Thymus (tissue), 11 donors: Measurements from ENCODE around the gene GTF2E1. TPM values are rescaled to one million over a fixed set of nuclear protein-coding genes. Genes with fewer than 3 reads are reported as not detected.
"Not testable (repeated sequence)": the region's sequence is repeated elsewhere in the genome, so short reads cannot be mapped to it uniquely, and the experiment has no call there.

Experiments used
- DNase-seq, 9 donors: peaks; one replicate each; pipeline ENCODE4 v3.0.0-alpha.2; 2013; ENCODE audit warnings: low spot score in 9 of 9, low read depth in 6 of 9, missing footprints in 1 of 9
- H3K27ac ChIP-seq, 2 donors: one replicate each; pipeline ENCODE4 v1.5.1; 2013; ENCODE audit warnings: control low read depth in 1 of 2, low read depth in 1 of 2, low read length in 1 of 2, mild to moderate bottlenecking in 1 of 2, moderate library complexity in 1 of 2
- H3K27me3 ChIP-seq, 2 donors: one replicate each; pipeline ENCODE4 v1.5.1; 2013; ENCODE audit warnings: low read length in 1 of 2; ENCODE audit not compliant: control insufficient read depth in 2 of 2, insufficient read depth in 1 of 2
- H3K36me3 ChIP-seq, 2 donors: one replicate each; pipeline ENCODE4 v1.5.1; 2013; ENCODE audit warnings: low read length in 1 of 2, mild to moderate bottlenecking in 1 of 2, moderate library complexity in 1 of 2; ENCODE audit not compliant: control insufficient read depth in 2 of 2, insufficient read depth in 2 of 2
- H3K4me1 ChIP-seq, 2 donors: one replicate each; pipeline ENCODE4 v1.5.1; 2013; ENCODE audit warnings: low read length in 2 of 2; ENCODE audit not compliant: control insufficient read depth in 2 of 2, insufficient read depth in 2 of 2
- H3K4me3 ChIP-seq, 2 donors: one replicate each; pipeline ENCODE4 v1.5.1; 2013; ENCODE audit warnings: low read length in 2 of 2, control low read depth in 1 of 2, mild to moderate bottlenecking in 1 of 2
- H3K9me3 ChIP-seq, 2 donors: one replicate each; pipeline ENCODE4 v1.5.1; 2013; ENCODE audit warnings: low read length in 1 of 2, mild to moderate bottlenecking in 1 of 2; ENCODE audit not compliant: control insufficient read depth in 2 of 2, insufficient read depth in 1 of 2
- WGBS: extraction: QIAGEN DNeasy Blood & Tissue Kit; methylation state at CpG from one replicate; pipeline ENCODE4 v1.1.7; 2013; 5-methylcytosine and 5-hydroxymethylcytosine counted together
- polyA plus RNA-seq: library from polyadenylated mRNA; stranded (reverse); fragments of 200-250 nt; gene quantifications from one replicate; pipeline ENCODE4 v1.2.3, GENCODE V29; 2013
- total RNA-seq: library from RNA; stranded (reverse); fragments of 120-200 nt; gene quantifications from one replicate; pipeline ENCODE4 v1.2.4, GENCODE V29; 2013
- donor health status: healthy.

The GTF2E1 gene
- total and polyA plus RNA-seq, 2 donors: 11.1 to 15.5 TPM

DNA sequence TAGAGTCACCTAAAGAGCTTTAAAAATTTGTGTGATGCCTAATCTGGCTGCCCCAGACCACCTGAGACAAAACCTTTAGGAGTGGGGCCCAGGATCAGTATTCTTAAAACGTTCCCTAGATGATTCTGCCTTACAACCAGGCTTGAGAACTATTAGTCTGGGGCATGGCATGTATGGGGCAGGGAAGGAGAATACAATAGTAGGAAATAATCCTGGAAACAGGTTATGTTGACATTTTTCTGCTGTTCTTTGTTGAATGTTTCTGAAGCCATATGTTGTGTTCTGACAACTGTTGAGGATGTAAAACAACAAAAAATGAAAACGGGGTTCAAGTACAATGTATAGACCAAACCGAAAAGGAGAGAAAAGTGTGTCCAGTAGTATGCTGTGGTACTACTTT, 2.9 kb downstream of the GTF2E1 start:
- 88% methylated on average over 3 of the region's 3 CpGs for WGBS
- Histone ChIP-seq H3K4me1 (peaks cover 9 to 11% of the 10 kb centered on the region in 2 donors), H3K4me3 (no peak overlapping the region), H3K27me3 (no peaks in the 10 kb centered on the region), H3K27ac (no peak overlapping the region), H3K36me3 (peaks cover 0 to under 1% of the 10 kb centered on the region in 2 donors), H3K9me3 (no peaks in the 10 kb centered on the region)
- no peak for DNase-seq

DNA sequence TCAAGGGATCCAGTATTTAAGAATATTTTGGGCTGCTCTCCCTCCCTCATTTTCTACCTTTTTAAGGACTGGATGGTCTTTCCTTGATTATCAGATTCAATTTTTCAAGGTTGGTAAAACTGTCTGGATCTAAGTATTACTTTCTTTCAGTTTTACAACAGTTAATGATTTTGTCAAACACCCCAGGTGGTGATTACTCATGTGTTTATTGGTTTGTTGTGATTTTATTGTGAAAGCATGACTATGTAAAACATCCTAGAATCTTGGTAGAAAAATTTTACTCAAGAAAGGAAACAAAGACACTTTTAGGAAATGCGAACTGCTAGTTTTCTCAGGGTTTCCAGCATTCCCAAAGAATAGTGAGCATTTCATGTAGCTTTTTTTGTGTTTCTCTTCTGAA, 7.3 kb downstream of the GTF2E1 start:
- DNase-seq: no peak
- Histone ChIP-seq H3K36me3 (peaks cover 0 to 15% of the 10 kb centered on the region in 2 donors), H3K27me3 (no peaks in the 10 kb centered on the region), H3K4me1 (no peaks in the 10 kb centered on the region), H3K27ac (no peak overlapping the region), H3K9me3 (no peaks in the 10 kb centered on the region), H3K4me3 (no peak overlapping the region)
- 98% methylated on average over 1 of the region's 1 CpG for WGBS

DNA sequence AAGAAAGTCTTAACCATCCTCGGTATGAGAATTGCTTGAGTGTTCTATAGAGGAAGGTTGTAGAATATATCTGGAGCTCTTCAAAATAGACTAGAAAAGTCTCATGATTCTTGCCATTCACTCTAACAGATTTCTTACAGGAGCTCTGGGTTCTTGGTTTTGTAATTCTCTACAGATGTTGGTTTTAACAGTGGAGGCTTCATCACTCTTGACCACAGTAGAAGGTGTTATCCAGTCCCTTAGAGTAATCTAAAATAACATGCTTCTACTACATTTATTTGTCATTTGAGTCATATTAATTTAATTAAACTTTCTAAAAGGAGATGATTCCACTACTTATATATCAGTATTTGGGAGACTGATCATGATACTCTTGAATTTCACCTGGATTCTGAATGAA, 9.7 kb downstream of the GTF2E1 start:
- no peak overlapping the region for H3K27ac ChIP-seq
- H3K36me3 ChIP-seq: peaks cover 0 to 20% of the 10 kb centered on the region in 2 donors
- no peak for DNase-seq
- H3K27me3 ChIP-seq: no peaks in the 10 kb centered on the region
- H3K9me3 ChIP-seq: no peaks in the 10 kb centered on the region
- H3K4me1 ChIP-seq: no peaks in the 10 kb centered on the region
- H3K4me3 ChIP-seq: no peak overlapping the region
- WGBS: 96% methylated on average over 1 of the region's 1 CpG

GRCh38 chr3:120752865-120753264, 10.3 kb downstream of the GTF2E1 start:
- WGBS: 96% methylated on average over 2 of the region's 2 CpGs
- Histone ChIP-seq H3K27ac (no peak overlapping the region), H3K4me3 (no peak overlapping the region), H3K27me3 (no peaks in the 10 kb centered on the region), H3K36me3 (peaks cover 0 to 20% of the 10 kb centered on the region in 2 donors), H3K9me3 (no peaks in the 10 kb centered on the region), H3K4me1 (no peaks in the 10 kb centered on the region)
- DNase-seq: no peak

DNA sequence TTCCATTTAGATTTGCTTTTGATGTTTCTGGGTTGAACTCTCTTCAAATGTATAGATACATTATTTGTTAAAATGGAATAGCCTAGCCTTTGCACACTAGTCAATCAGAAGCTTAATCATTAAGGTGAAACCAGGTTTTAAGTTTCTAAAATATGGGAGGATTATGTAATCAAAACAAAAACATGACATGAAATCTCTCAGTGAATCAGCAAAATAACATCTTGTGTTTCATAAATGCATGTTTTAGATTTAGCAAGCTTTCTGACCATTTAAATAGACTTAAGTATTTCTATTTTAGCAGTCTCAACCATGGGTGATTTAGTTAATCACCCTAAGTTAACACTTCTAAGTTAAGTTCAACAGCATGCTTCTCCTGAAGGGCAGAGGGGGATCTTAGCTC, 11.3 kb downstream of the GTF2E1 start:
- H3K4me1 ChIP-seq: no peaks in the 10 kb centered on the region
- no peak for DNase-seq
- H3K4me3 ChIP-seq: no peak overlapping the region
- no peak overlapping the region for H3K27ac ChIP-seq
- no peaks in the 10 kb centered on the region for H3K9me3 ChIP-seq
- peaks cover 0 to 20% of the 10 kb centered on the region in 2 donors for H3K36me3 ChIP-seq
- H3K27me3 ChIP-seq: no peaks in the 10 kb centered on the region

DNA sequence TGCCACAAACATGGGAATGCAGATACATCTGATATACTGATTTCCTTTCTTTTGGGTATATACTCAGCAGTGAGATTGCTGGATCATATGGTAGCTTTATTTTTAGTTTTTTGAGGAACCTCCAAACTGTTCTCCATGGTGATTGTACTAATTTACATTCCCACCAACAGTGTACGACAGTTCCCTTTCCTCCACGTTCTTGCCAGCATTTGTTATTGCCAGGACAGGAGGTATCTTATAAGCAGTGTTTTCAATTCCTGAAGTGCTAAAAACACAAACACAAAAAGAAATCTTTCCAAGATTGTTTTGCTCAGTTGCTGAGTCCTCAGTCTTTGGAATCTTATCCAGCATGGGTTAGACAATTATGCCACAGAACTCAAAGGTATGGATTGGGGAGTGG, 13.5 kb downstream of the GTF2E1 start:
- H3K9me3 ChIP-seq: no peaks in the 10 kb centered on the region
- H3K4me3 ChIP-seq: no peak overlapping the region
- H3K36me3 ChIP-seq: peaks cover 0 to 15% of the 10 kb centered on the region in 2 donors
- DNase-seq: no peak
- WGBS: 98% methylated on average over 2 of the region's 2 CpGs
- no peaks in the 10 kb centered on the region for H3K4me1 ChIP-seq
- H3K27me3 ChIP-seq: no peaks in the 10 kb centered on the region
- H3K27ac ChIP-seq: no peak overlapping the region

GRCh38 chr3:120758551-120758950, 16.0 kb downstream of the GTF2E1 start:
- H3K4me3 ChIP-seq, H3K27me3 ChIP-seq, H3K27ac ChIP-seq, DNase-seq, H3K4me1 ChIP-seq, H3K9me3 ChIP-seq, H3K36me3 ChIP-seq: not testable (repeated sequence)
- 85% methylated on average over 4 of the region's 4 CpGs for WGBS

DNA sequence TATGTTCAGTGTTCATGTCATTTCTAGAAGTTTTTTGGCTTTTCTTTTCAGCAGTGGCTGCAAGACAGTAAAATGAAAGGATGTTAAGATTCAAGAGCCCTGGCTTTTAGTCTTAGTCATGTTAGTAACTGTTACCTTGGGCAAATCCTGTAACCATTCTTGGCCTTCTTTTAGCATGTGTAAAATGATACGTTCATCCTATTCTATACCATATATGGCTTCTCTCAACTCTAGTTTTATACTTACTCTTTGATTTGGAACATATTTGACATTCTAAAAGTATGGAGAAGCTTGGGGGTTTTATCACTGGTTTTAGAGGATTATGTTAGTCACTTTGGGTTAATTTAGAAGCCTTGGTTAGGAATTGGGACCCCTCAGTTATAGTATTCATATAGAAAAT, 20.1 kb downstream of the GTF2E1 start:
- Histone ChIP-seq H3K4me1 (no peaks in the 10 kb centered on the region), H3K4me3 (no peak overlapping the region), H3K9me3 (no peaks in the 10 kb centered on the region), H3K27me3 (no peaks in the 10 kb centered on the region), H3K36me3 (no peaks in the 10 kb centered on the region), H3K27ac (no peak overlapping the region)
- no peak for DNase-seq
- WGBS: 95% methylated on average over 1 of the region's 1 CpG

DNA sequence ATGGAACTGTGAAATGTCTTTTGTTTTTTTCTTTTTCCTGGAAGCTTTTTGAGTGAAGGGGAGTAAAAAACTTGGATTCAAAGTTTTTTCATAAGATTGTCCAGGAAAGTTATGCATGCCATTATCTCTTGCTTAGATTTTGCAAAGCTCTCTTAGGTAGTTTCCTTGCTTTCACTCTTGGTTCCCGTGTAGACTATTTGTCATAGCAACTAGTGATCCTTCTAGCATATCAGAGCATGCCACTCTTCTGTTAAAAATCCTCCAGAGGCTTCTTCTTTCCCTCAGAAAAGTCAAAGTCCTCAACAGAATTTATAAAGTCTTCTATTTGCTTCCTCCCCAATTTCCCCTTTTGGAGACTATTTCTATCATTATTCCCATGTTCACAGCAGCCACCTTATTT, 21.1 kb downstream of the GTF2E1 start:
- no peaks in the 10 kb centered on the region for H3K4me1 ChIP-seq
- H3K27ac ChIP-seq: no peak overlapping the region
- H3K9me3 ChIP-seq: no peaks in the 10 kb centered on the region
- no peak overlapping the region for H3K4me3 ChIP-seq
- DNase-seq: no peak
- no peaks in the 10 kb centered on the region for H3K27me3 ChIP-seq
- WGBS: 79% methylated on average over 1 of the region's 1 CpG
- no peaks in the 10 kb centered on the region for H3K36me3 ChIP-seq

DNA sequence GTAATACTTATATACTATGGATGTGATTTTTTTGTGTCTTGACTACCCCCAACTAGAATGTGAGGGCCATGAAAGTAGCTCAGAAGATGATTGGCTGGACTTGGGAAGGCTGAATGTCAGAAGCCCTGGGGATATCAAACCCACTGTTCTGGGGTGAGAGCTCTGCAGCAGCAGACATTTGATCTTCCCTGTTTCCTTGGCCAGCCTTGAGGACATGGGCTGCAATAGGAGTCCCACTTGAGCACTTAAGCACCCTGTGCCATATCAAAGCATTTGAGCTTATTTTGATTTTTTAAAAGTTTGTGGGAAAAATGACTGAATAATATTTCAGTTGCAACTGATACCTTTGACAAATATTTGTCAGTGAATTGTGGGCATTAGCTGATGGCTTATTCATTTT, 21.7 kb downstream of the GTF2E1 start:
- H3K27me3 ChIP-seq: no peaks in the 10 kb centered on the region
- H3K9me3 ChIP-seq: no peaks in the 10 kb centered on the region
- H3K4me1 ChIP-seq: no peaks in the 10 kb centered on the region
- no peaks in the 10 kb centered on the region for H3K36me3 ChIP-seq
- DNase-seq: no peak
- H3K27ac ChIP-seq: no peak overlapping the region
- H3K4me3 ChIP-seq: no peak overlapping the region
